Ectodermal cell (in vitro differentiated cells): ENCODE results near the gene SYTL5.
"Not testable (repeated sequence)": the region's sequence is repeated elsewhere in the genome, so short reads cannot be mapped to it uniquely, and the experiment has no call there.

Experiments
- H3K27ac ChIP-seq: 2 replicates; pipeline ENCODE4 v1.7.0; 2013; ENCODE audit warnings: mild to moderate bottlenecking, low read depth, low read length; ENCODE audit not compliant: insufficient read depth, poor library complexity, severe bottlenecking
- H3K27me3 ChIP-seq: 2 replicates; pipeline ENCODE4 v1.7.0; 2013; ENCODE audit warnings: mild to moderate bottlenecking, low read length; ENCODE audit not compliant: insufficient read depth, control insufficient read depth, poor library complexity, severe bottlenecking
- H3K36me3 ChIP-seq: one replicate; pipeline ENCODE4 v1.7.0; 2013; ENCODE audit warnings: low read length; ENCODE audit not compliant: control insufficient read depth, insufficient read depth
- H3K4me1 ChIP-seq: one replicate; pipeline ENCODE4 v1.7.0; 2013; ENCODE audit warnings: low read length; ENCODE audit not compliant: control insufficient read depth, insufficient read depth
- H3K4me3 ChIP-seq: 2 replicates; pipeline ENCODE4 v1.7.0; 2013; ENCODE audit warnings: low read depth, low read length, control low read depth; ENCODE audit not compliant: insufficient read depth
- H3K9me3 ChIP-seq: 2 replicates; pipeline ENCODE4 v1.7.0; 2013; ENCODE audit warnings: mild to moderate bottlenecking, low read length, moderate library complexity; ENCODE audit not compliant: control insufficient read depth
- WGBS, 2 experiments: methylation state at CpG; one replicate each; pipeline ENCODE4 v1.1.7; 2013; ENCODE audit warnings: missing lambda C conversion rate in 2 of 2; 5-methylcytosine and 5-hydroxymethylcytosine counted together

Gene SYTL5

DNA sequence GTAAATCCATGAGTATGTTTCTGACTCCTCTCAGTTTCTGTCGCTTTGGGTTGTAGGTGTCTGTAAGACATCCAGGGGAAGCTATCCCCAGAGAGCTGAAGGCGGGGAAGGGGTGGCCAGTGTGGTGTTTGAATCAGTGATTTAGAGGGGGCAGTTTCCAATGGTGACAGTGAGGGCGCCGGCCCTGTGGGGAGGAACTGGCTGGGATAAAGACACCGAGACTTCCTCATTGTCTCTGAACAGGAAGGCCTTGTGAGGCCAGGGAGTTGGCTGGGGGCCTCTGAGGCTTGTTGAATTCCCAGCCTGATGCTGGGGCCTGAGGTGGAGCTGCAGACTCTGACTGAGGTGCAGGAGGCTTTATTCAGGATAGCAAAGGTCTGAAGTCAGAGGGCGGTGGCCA is 15.1 kb upstream of the SYTL5 start:
- not testable (repeated sequence) for H3K27ac ChIP-seq, H3K4me3 ChIP-seq, H3K27me3 ChIP-seq, H3K4me1 ChIP-seq, H3K36me3 ChIP-seq, H3K9me3 ChIP-seq
- WGBS, 2 experiments: 81 to 83% methylated on average over 4 to 6 of the region's 6 CpGs

DNA sequence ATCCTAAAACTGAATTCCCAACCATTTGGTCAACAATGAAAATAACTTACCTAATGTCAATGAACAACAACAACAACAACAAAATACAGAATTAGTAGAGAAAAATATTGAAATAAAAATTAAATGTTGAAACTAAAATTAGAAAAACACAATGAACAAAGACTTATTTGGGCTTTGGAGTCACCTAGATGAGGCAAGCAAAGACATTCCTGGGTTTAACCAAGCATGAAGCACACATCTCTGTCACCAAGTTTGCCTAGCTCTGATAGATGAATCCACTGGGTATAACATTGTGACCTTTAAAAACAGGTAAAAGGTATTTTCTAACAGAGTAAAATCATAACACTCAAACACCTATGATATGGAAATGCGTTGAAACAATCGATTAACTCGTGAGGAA is 13.2 kb upstream of the SYTL5 start:
- Histone ChIP-seq H3K27ac (no peak overlapping the region), H3K36me3 (no peaks in the 10 kb centered on the region), H3K9me3 (no peaks in the 10 kb centered on the region), H3K4me3 (no peak overlapping the region), H3K27me3 (no peaks in the 10 kb centered on the region), H3K4me1 (no peaks in the 10 kb centered on the region)
- 90 to 97% methylated on average over 3 of the region's 3 CpGs for WGBS, 2 experiments

DNA sequence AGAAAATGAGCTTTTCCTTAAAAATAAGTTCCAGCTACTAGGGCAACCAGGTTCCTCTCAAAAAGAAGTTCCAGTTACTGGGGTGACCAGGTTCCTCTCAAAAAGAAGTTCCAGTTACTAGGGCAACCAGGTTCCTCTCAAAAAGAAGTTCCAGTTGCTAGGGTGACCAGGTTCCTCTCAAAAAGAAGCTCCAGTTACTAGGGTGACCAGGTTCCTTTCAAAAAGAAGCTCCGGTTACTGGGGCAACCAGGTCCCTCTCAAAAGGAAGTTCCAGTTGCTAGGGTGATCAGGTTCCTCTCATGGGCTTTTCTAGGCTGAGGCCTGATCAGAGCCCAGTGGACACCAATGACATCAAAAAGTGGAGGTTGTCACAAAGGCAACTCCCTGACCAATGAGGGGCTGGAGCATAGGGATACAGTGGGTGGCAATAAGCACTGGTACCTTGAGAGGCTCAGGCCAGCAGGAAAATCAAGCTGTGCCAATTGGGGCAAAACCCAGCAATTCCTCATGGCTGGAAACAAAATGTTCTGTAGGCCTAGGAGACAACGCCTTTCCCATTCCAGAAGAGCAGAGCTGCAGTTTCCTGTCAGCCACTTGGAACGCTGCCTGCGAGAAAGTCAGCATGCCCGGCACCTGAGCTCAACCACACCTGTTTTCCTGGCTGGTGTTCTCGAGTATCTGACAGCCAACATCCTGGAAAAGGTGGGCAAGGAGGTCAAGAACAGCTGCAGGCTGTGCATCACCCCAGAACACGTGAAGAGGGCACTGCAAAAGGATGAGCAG is 12.3 kb upstream of the SYTL5 start:
- Histone ChIP-seq H3K4me1 (no peaks in the 10 kb centered on the region), H3K27me3 (no peaks in the 10 kb centered on the region)
- 92 to 95% methylated on average over 7 of the region's 7 CpGs for WGBS, 2 experiments

DNA sequence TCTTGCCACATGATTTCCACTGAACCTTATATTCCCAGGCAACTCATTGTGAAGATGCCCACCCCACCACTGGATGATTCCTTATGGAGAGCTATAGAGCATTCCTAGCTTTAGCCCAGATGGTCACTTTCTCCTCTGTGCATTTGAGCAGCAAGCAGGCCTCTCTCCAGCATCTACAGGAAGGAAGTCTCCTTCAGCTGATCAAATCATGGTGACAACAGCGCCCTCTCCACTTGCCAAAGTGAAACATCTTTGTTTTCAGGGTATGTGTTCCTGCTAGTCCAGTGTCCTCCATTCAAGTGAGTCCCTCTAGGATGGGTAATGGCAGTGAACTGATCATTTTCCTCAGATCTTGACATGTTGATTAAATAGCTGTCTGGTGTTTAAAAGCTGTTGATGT is 10.9 kb upstream of the SYTL5 start:
- WGBS, 2 experiments: 100% methylated on average over 1 of the region's 1 CpG
- no peaks in the 10 kb centered on the region for H3K9me3 ChIP-seq

More for the DNA sequence above, 12.3 kb upstream of the SYTL5 start:
- H3K36me3 ChIP-seq: no peaks in the 10 kb centered on the region
- no peaks in the 10 kb centered on the region for H3K9me3 ChIP-seq
- no peak overlapping the region for H3K4me3 ChIP-seq
- H3K27ac ChIP-seq: no peak overlapping the region

DNA sequence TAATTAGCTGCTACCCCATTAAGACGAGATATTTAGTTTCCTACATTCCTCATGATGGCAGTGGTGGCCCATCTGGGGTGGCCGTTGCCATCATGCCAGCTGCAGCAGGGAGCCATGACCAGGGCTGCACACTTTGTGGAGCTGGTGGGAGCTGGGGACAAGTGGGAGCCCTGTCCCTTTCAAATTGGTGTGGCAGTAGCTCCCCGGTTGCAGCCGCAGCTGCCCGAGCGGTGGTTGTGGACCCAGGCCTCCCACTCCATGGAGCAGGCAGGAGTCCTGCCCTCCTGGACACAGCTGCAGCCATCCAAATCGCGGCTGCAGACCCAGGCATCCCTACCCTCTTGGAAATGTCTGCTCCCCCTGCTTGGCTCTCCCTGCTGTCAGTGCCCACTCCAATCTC is 9.3 kb upstream of the SYTL5 start:
- Histone ChIP-seq H3K9me3 (no peaks in the 10 kb centered on the region), H3K27ac (no peak overlapping the region), H3K36me3 (no peaks in the 10 kb centered on the region), H3K4me1 (no peaks in the 10 kb centered on the region), H3K27me3 (no peaks in the 10 kb centered on the region), H3K4me3 (no peak overlapping the region)
- 92 to 94% methylated on average over 8 of the region's 8 CpGs for WGBS, 2 experiments

More for the DNA sequence above, 10.9 kb upstream of the SYTL5 start:
- Histone ChIP-seq H3K36me3 (no peaks in the 10 kb centered on the region), H3K4me1 (no peaks in the 10 kb centered on the region), H3K4me3 (no peak overlapping the region), H3K27me3 (no peaks in the 10 kb centered on the region), H3K27ac (no peak overlapping the region)

DNA sequence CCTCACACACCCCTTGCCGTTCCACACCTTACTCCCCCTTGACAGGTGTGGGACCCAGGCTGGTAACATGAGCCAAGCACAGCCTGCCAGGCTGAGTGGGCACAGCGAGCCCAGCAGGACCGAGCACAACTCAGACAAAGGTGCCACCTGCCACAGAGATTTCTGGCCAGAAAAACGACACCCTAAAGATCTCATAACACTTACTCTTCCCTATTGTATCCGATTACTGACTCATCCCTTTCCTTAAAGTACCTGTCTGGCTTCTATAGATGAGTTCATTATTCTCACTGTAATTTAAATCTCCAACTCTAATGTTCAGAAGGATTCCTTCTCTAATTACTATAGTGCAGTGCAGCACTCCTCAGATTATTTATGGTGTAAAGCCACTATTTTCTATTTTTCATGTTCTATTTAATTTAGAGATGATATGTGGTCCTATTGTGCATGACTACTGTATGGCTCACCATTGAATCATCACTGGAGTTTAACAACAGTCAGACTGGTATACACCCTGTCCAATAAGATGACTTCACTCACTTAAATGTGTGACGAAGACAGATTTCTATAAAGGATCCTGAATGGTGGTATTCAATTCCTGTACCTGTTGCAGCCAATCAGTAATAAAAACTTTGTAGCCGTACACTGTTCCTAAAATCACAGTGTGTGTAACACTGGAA is 7.6 kb upstream of the SYTL5 start:
- Histone ChIP-seq H3K9me3 (no peaks in the 10 kb centered on the region), H3K27ac (no peak overlapping the region), H3K36me3 (no peaks in the 10 kb centered on the region), H3K4me3 (no peak overlapping the region), H3K27me3 (no peaks in the 10 kb centered on the region), H3K4me1 (no peaks in the 10 kb centered on the region)
- WGBS, 2 experiments: 73 to 75% methylated on average over 7 of the region's 7 CpGs

DNA sequence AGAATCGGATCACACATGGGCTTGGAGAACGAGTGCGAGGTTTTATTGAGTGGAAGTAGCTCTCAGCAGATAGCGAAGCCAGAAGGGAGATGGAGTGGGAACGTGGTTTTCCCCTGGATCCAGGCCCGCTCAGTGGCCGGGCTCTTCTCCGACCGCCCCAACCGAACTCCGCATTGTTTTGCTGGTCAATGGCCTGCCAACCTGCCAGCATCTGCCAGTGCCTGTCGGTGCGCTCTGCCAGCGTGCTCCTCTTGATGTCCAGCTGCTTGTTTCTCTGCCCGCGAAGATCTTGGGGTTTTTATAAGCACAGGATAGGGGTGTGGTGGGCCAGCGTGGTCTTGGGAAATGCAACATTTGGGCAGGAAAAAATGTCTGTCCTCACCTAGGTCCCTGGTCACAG is 5.6 kb upstream of the SYTL5 start:
- Histone ChIP-seq H3K36me3 (no peaks in the 10 kb centered on the region), H3K9me3 (no peaks in the 10 kb centered on the region), H3K4me3 (no peak overlapping the region), H3K27me3 (no peaks in the 10 kb centered on the region), H3K27ac (no peak overlapping the region), H3K4me1 (no peaks in the 10 kb centered on the region)
- 92 to 95% methylated on average over 17 of the region's 17 CpGs for WGBS, 2 experiments

DNA sequence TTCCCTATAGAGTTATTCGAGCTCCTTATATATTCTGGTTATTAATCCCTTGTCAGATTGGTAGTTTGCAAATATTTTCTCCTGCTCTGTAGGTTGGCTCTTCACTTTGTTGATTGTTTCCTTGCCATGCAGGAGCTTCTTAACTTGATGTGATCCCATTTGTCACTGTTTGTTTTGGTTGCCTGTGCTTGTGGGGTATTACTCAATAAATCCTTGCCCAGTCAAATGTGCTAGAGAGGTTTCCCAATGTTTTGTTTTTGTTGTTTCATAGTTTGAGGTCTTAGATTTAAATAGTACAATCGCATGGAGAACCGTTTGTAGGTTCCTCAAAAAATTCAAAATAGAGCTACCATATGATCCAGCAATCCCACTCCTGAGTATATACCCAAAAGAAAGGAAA is 2.3 kb upstream of the SYTL5 start:
- H3K36me3 ChIP-seq: no peaks in the 10 kb centered on the region
- WGBS, 2 experiments: 100% methylated on average over 1 to 2 of the region's 3 CpGs

DNA sequence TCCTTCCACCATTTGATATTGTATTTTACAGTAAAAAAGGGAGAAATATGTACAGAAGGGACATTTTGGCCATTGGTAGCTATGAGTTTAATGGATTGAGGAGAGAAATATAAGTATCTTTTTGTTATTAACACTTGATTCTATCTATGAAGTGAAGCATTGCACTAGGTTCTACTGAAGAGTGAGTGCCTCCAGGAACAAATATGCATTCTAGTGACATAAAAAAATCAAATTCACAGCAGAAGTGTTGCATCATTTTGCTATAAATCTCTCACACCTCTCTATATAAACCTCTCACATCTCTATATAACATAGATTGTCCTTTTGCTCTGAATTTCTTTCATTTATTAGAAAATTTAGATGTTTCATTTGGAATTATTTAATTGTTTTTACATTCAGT is 425 bp downstream of the SYTL5 start:
- H3K4me1 ChIP-seq: no peaks in the 10 kb centered on the region

More for the DNA sequence above, 2.3 kb upstream of the SYTL5 start:
- Histone ChIP-seq H3K27ac (no peak overlapping the region), H3K4me1 (no peaks in the 10 kb centered on the region), H3K9me3 (no peaks in the 10 kb centered on the region), H3K4me3 (no peak overlapping the region), H3K27me3 (no peaks in the 10 kb centered on the region)

DNA sequence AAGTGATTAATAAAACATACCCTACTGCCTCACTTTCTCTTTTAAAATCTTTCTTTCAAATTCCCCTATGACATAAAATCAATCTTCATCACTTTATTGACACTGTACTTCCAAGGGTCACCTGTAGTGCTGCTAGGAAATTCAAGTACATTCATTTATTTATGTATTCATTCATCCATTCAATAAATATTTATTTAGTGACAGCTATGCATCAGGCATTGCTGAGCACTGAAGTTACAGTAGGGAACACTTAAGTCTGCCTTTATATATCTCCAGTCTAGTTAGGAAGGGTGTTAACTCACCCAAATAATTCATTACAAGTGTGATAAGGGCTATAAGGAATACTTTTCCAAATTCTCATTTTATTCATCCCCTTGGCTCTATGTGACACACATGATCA is 2.3 kb downstream of the SYTL5 start:
- H3K9me3 ChIP-seq: no peaks in the 10 kb centered on the region
- H3K4me3 ChIP-seq: no peak overlapping the region
- H3K27me3 ChIP-seq: no peaks in the 10 kb centered on the region
- no peak overlapping the region for H3K27ac ChIP-seq
- H3K36me3 ChIP-seq: no peaks in the 10 kb centered on the region
- H3K4me1 ChIP-seq: no peaks in the 10 kb centered on the region

More for the DNA sequence above, 425 bp downstream of the SYTL5 start:
- no peaks in the 10 kb centered on the region for H3K36me3 ChIP-seq
- H3K4me3 ChIP-seq: no peak overlapping the region
- no peaks in the 10 kb centered on the region for H3K9me3 ChIP-seq
- no peaks in the 10 kb centered on the region for H3K27me3 ChIP-seq
- H3K27ac ChIP-seq: no peak overlapping the region
